ENCODE data around the gene RBM41.
"Not testable (repeated sequence)": the region's sequence is repeated elsewhere in the genome, so short reads cannot be mapped to it uniquely, and the experiment has no call there.

Gene RBM41

GRCh38 chrX:107118322-107119147 lies at the start of gene RBM41:
Gene RBM41 (minus strand): TSS chrX:107118822. CDS start chrX:107118773, 49 bp downstream.
- H3K27ac Mint-ChIP-seq = peak within 1 kb of the TSS; percentile 98 to 100 (median 100)
- H3K4me1 Mint-ChIP-seq = peaks cover 11% of the 10 kb centered on the region
- TF ChIP-seq, protein P1, sequence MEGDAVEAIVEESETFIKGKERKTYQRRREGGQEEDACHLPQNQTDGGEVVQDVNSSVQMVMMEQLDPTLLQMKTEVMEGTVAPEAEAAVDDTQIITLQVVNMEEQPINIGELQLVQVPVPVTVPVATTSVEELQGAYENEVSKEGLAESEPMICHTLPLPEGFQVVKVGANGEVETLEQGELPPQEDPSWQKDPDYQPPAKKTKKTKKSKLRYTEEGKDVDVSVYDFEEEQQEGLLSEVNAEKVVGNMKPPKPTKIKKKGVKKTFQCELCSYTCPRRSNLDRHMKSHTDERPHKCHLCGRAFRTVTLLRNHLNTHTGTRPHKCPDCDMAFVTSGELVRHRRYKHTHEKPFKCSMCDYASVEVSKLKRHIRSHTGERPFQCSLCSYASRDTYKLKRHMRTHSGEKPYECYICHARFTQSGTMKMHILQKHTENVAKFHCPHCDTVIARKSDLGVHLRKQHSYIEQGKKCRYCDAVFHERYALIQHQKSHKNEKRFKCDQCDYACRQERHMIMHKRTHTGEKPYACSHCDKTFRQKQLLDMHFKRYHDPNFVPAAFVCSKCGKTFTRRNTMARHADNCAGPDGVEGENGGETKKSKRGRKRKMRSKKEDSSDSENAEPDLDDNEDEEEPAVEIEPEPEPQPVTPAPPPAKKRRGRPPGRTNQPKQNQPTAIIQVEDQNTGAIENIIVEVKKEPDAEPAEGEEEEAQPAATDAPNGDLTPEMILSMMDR (IDR thresholded peaks at IDR 0.05; ENCODE audit: unreplicated experiment in 3 of 3) = no peak
- H3K36me3 Mint-ChIP-seq (ENCODE audit: low read depth) = peaks cover 33% of the 10 kb centered on the region
- H3K9me3 Mint-ChIP-seq = peaks cover 4% of the 10 kb centered on the region
- H3K27me3 Mint-ChIP-seq (ENCODE audit: low read depth) = no peaks in the 10 kb centered on the region
- H3K4me3 Mint-ChIP-seq = peak within 1 kb of the TSS; percentile 99

DNA sequence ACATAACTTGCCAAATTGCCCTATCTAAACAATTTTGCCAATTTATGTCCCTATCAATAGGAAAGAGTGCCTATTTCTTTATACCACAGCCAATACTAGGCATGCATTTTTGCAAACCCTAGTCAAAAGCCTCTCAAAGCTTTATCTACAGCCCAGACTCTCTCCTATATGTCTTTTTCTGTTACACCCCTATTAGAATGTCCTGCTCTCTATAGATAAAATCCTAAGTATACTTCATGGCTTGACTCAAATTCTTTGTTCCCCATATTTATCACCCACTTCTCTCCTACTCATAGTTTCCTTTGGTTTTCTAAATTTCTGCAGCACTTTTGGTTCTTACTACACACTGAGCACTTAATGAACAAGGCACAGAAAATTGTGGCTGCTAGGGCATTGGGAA lies 49.6 kb upstream of the RBM41 start:
- Mint-ChIP-seq H3K27ac (no peak overlapping the region), H3K9me3 (peaks cover 8% of the 10 kb centered on the region), H3K27me3 (ENCODE audit: low read depth) (no peaks in the 10 kb centered on the region), H3K4me1 (no peaks in the 10 kb centered on the region), H3K4me3 (no peak overlapping the region), H3K36me3 (ENCODE audit: low read depth) (peaks cover 4% of the 10 kb centered on the region)
- TF ChIP-seq, protein P1 (IDR thresholded peaks at IDR 0.05; ENCODE audit: unreplicated experiment in 3 of 3) = no peak

GRCh38 chrX:107167163-107167921 lies 48.7 kb upstream of the RBM41 start:
- Mint-ChIP-seq H3K9me3 (peaks cover 10% of the 10 kb centered on the region), H3K36me3 (ENCODE audit: low read depth) (peaks cover 4% of the 10 kb centered on the region), H3K4me3 (no peak overlapping the region), H3K4me1 (no peaks in the 10 kb centered on the region), H3K27me3 (ENCODE audit: low read depth) (no peaks in the 10 kb centered on the region), H3K27ac (no peak overlapping the region)
- TF ChIP-seq, protein P1 (IDR thresholded peaks at IDR 0.05; ENCODE audit: unreplicated experiment in 3 of 3) = no peak

DNA sequence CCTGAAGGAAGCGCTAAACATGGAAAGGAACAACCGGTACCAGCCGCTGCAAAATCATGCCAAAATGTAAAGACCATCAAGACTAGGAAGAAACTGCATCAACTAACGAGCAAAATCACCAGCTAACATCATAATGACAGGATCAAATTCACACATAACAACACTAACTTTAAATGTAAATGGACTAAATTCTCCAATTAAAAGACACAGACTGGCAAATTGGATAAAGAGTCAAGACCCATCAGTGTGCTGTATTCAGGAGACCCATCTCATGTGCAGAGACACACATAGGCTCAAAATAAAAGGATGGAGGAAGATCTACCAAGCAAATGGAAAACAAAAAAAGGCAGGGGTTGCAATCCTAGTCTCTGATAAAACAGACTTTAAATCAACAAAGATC lies 39.0 kb upstream of the RBM41 start:
- H3K36me3 Mint-ChIP-seq (ENCODE audit: low read depth); H3K27me3 Mint-ChIP-seq (ENCODE audit: low read depth); H3K4me3 Mint-ChIP-seq; H3K4me1 Mint-ChIP-seq; H3K27ac Mint-ChIP-seq; H3K9me3 Mint-ChIP-seq: not testable (repeated sequence)

GRCh38 chrX:107155621-107156430 lies 37.2 kb upstream of the RBM41 start:
- not testable (repeated sequence) for H3K27me3 Mint-ChIP-seq (ENCODE audit: low read depth); H3K4me1 Mint-ChIP-seq; H3K9me3 Mint-ChIP-seq; H3K27ac Mint-ChIP-seq; H3K36me3 Mint-ChIP-seq (ENCODE audit: low read depth)
- H3K4me3 Mint-ChIP-seq = peak overlapping the region; percentile 80 to 83 (median 83)

- TF ChIP-seq, protein P1 (IDR thresholded peaks at IDR 0.05; ENCODE audit: unreplicated experiment in 3 of 3) = no peak
- Mint-ChIP-seq H3K27me3 (ENCODE audit: low read depth) (no peaks in the 10 kb centered on the region), H3K4me1 (no peaks in the 10 kb centered on the region), H3K9me3 (peaks cover 2% of the 10 kb centered on the region), H3K4me3 (peak overlapping the region; percentile 80 to 83 (median 83)), H3K36me3 (ENCODE audit: low read depth) (no peaks in the 10 kb centered on the region), H3K27ac (no peak overlapping the region)
Measured at GRCh38 chrX:107154787-107155620, 36.4 kb upstream of the RBM41 start.
